ENCODE measurements around the gene HECTD4. TPM values are rescaled to one million over a fixed set of nuclear protein-coding genes. Genes with fewer than 3 reads are reported as not detected.
"Not testable (repeated sequence)": the region's sequence is repeated elsewhere in the genome, so short reads cannot be mapped to it uniquely, and the experiment has no call there.

The HECTD4 gene
- total RNA-seq, 1 donor from 2014 or later: 12.9 TPM

DNA sequence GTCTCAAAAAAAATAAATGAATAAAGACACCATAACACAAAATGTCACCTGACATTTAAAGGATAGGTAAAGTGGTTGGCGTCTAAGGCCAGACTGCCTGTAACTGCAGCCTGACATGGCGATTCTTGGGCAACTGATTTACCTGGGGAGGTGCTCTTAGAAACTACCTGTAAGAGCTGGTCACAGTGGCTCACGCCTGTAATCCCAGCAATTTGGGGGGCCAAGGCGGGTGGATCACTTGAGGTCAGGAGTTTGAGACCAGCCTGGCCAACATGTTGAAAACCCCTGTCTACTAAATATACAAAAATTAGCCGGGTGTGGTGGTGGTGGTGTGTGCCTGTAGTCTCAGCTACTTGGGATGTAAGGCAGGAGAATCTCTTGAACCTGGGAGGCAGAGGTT, 18.8 kb upstream of the HECTD4 start:
- DNase-seq (ENCODE audit: low read depth) (no peak), FAIRE-seq (no peak)
- TF ChIP-seq, protein P1, sequence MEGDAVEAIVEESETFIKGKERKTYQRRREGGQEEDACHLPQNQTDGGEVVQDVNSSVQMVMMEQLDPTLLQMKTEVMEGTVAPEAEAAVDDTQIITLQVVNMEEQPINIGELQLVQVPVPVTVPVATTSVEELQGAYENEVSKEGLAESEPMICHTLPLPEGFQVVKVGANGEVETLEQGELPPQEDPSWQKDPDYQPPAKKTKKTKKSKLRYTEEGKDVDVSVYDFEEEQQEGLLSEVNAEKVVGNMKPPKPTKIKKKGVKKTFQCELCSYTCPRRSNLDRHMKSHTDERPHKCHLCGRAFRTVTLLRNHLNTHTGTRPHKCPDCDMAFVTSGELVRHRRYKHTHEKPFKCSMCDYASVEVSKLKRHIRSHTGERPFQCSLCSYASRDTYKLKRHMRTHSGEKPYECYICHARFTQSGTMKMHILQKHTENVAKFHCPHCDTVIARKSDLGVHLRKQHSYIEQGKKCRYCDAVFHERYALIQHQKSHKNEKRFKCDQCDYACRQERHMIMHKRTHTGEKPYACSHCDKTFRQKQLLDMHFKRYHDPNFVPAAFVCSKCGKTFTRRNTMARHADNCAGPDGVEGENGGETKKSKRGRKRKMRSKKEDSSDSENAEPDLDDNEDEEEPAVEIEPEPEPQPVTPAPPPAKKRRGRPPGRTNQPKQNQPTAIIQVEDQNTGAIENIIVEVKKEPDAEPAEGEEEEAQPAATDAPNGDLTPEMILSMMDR (IDR thresholded peaks at IDR 0.05; ENCODE audit: insufficient read depth, low read length, severe bottlenecking): no peak
- H3K36me3 ChIP-seq (ENCODE audit: control insufficient read depth, insufficient read depth, low read length): peaks cover 6% of the 10 kb centered on the region
- H3K27me3 ChIP-seq (ENCODE audit: control insufficient read depth, insufficient read depth, low read length): no peaks in the 10 kb centered on the region
- no peak overlapping the region for H3K4me3 ChIP-seq (ENCODE audit: low read depth, low read length)

DNA sequence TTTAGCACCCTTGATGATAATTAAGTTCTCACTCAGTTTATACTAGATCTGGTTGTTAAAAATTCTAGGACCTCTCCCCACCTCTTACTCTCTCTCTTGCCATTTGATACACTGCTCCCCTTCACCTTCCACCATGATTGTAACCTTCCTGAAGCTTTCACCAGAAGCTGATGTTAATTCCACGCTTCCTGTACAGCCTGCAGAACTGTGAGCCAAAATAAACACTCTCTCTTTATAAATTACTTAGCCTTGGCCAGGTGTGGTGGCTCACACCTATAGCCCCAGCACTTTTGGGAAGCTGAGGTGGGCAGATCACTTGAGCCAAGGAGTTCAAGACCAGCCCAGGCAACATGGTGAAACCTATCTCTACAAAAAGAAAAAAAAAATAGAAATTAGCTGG, 11.1 kb upstream of the HECTD4 start:
- H3K36me3 ChIP-seq (ENCODE audit: control insufficient read depth, insufficient read depth, low read length): no peaks in the 10 kb centered on the region
- FAIRE-seq: no peak
- no peak for DNase-seq (ENCODE audit: low read depth)
- TF ChIP-seq, protein P1 (IDR thresholded peaks at IDR 0.05; ENCODE audit: insufficient read depth, low read length, severe bottlenecking): no peak
- no peaks in the 10 kb centered on the region for H3K27me3 ChIP-seq (ENCODE audit: control insufficient read depth, insufficient read depth, low read length)
- no peak overlapping the region for H3K4me3 ChIP-seq (ENCODE audit: low read depth, low read length)

DNA sequence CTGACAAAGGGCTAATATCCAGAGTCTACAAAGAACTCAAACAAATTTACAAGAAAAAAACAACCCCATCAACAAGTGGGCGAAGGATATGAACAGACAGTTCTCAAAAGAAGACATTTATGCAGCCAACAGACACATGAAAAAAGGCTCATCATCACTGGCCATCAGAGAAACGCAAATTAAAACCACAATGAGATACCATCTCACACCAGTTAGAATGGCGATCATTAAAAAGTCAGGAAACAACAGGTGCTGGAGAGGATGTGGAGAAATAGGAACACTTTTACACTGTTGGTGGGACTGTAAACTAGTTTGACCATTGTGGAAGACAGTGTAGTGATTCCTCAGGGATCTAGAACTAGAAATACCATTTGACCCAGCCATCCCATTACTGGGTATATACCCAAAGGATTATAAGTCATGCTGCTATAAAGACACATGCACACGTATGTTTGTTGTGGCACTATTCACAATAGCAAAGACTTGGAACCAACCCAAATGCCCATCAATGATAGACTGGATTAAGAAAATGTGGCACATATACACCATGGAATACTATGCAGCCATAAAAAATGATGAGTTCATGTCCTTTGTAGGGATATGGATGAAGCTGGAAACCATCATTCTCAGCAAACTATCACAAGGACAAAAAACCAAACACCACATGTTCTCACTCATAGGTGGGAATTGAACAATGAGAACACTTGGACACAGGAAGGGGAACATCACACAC, 7.9 kb upstream of the HECTD4 start:
- not testable (repeated sequence) for DNase-seq (ENCODE audit: low read depth); H3K36me3 ChIP-seq (ENCODE audit: control insufficient read depth, insufficient read depth, low read length); H3K4me3 ChIP-seq (ENCODE audit: low read depth, low read length); FAIRE-seq; H3K27me3 ChIP-seq (ENCODE audit: control insufficient read depth, insufficient read depth, low read length)

DNA sequence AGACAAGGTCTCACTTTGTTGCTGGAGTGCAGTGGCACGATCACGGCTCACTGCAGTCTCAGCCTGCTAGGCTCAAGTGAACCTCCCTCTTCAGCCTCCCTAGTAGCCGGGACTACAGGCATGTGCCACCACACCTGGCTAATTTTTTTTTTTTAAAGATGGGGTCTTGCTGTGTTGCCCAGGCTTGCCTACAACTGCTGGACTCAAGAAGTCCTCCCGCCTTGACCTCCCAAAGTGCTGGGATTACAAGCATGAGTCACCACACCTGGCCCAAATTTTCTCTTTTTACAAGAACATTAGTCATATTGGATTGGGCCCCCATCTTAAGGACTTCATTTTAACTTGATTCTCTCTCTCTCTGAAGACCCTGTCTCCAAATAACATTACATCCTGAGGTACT, 7.0 kb upstream of the HECTD4 start:
- DNase-seq (ENCODE audit: low read depth) (no peak), FAIRE-seq (no peak)
- TF ChIP-seq, protein P1 (IDR thresholded peaks at IDR 0.05; ENCODE audit: insufficient read depth, low read length, severe bottlenecking): no peak
- no peaks in the 10 kb centered on the region for H3K36me3 ChIP-seq (ENCODE audit: control insufficient read depth, insufficient read depth, low read length)
- no peak overlapping the region for H3K4me3 ChIP-seq (ENCODE audit: low read depth, low read length)
- H3K27me3 ChIP-seq (ENCODE audit: control insufficient read depth, insufficient read depth, low read length): no peaks in the 10 kb centered on the region

DNA sequence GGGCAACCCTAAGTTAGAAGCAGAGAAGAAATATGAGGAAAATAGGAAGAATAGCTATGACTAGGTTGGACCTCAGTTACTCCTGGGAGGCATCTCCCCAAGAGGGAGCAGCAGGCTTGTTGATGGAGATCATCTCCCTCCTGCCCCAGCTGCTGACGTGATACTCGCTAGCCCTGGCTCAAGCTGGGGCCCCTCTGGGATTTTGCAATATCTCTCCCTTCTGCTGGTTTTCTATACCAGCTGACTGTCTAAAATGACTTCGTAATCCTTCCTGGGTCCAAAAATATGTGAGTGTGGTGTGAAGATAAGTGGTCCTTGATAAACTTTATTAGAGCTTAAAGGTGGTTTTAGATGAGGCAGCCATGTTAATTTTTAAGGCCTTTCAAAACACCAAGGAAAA, 4.5 kb upstream of the HECTD4 start:
- TF ChIP-seq, protein P1 (IDR thresholded peaks at IDR 0.05; ENCODE audit: insufficient read depth, low read length, severe bottlenecking): no peak
- no peaks in the 10 kb centered on the region for H3K36me3 ChIP-seq (ENCODE audit: control insufficient read depth, insufficient read depth, low read length)
- FAIRE-seq (no peak), DNase-seq (ENCODE audit: low read depth) (no peak)
- no peaks in the 10 kb centered on the region for H3K27me3 ChIP-seq (ENCODE audit: control insufficient read depth, insufficient read depth, low read length)
- no peak overlapping the region for H3K4me3 ChIP-seq (ENCODE audit: low read depth, low read length)

DNA sequence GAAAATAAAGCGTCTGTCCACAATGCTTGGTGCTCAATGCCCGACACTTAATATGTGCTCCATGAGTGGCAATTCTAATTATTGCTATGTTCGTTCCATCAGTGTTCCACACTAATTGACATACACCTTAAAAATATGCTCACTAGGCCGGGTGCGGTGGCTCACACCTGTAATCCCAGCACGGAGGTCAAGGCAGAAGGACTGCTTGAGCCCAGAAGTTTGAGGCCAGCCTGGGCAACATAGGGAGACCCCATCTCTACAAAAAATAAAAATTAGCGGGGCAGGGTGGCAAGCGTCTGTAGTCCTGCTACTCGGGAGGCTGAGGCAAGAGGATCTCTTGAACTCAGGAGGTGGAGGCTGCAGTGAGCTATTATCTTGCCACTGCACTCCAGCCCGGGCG, 635 bp upstream of the HECTD4 start:
- FAIRE-seq: no peak
- DNase-seq (ENCODE audit: low read depth): no peak
- TF ChIP-seq, protein P1 (IDR thresholded peaks at IDR 0.05; ENCODE audit: insufficient read depth, low read length, severe bottlenecking): no peak
- Histone ChIP-seq H3K4me3 (ENCODE audit: low read depth, low read length) (peak overlapping the region; percentile 69), H3K36me3 (ENCODE audit: control insufficient read depth, insufficient read depth, low read length) (no peaks in the 10 kb centered on the region), H3K27me3 (ENCODE audit: control insufficient read depth, insufficient read depth, low read length) (no peaks in the 10 kb centered on the region)
